GM10847 (cell line): Measurements from ENCODE around the gene CREBZF.

Experiments used
- POLR2A ChIP-seq: IDR thresholded peaks from 2 replicates; pipeline ENCODE4 v1.6.1; 2011; ENCODE audit not compliant: insufficient read length; ENCODE audit errors: extremely low read depth

Gene CREBZF

GRCh38 chr11:85682330-85683305 lies 17.7 kb upstream of the CREBZF start:
- no peak for TF ChIP-seq POLR2A

GRCh38 chr11:85680897-85681296 lies 16.0 kb upstream of the CREBZF start:
- TF ChIP-seq POLR2A, result no peak

- no peak for TF ChIP-seq POLR2A
These were observed 14.6 kb upstream of the CREBZF start for GRCh38 chr11:85679576-85679975.

GRCh38 chr11:85673393-85673792 lies 8.5 kb upstream of the CREBZF start:
- TF ChIP-seq POLR2A, result no peak

GRCh38 chr11:85672105-85672902 lies 7.4 kb upstream of the CREBZF start:
- no peak for TF ChIP-seq POLR2A

- TF ChIP-seq POLR2A, result no peak
These were observed 3.2 kb upstream of the CREBZF start for GRCh38 chr11:85668157-85668556.

GRCh38 chr11:85666687-85667086 lies 1.8 kb upstream of the CREBZF start:
- TF ChIP-seq POLR2A, result no peak

GRCh38 chr11:85665733-85666132 lies 804 bp upstream of the CREBZF start:
- no peak for TF ChIP-seq POLR2A

- TF ChIP-seq POLR2A, result peak; percentile 33
These were observed 945 bp downstream of the CREBZF start for GRCh38 chr11:85663753-85664614.

GRCh38 chr11:85663080-85663752 lies 1.7 kb downstream of the CREBZF start:
- TF ChIP-seq POLR2A, result no peak

GRCh38 chr11:85661972-85662664 lies 2.8 kb downstream of the CREBZF start:
- TF ChIP-seq POLR2A, result no peak

- TF ChIP-seq POLR2A, result no peak
These were observed 6.7 kb downstream of the CREBZF start for GRCh38 chr11:85658180-85658579.

- TF ChIP-seq POLR2A, result no peak
These were observed 8.2 kb downstream of the CREBZF start for GRCh38 chr11:85656777-85657176.
